Bronchial epithelial cell (primary cell): ENCODE data around the gene LHX6. TPM values are rescaled to one million over a fixed set of nuclear protein-coding genes. Genes with fewer than 3 reads are reported as not detected.
A peak's percentile ranks its signal among the peaks of the same experiment; 100 is the strongest.

Experiments
- DNase-seq: peaks from one replicate; pipeline ENCODE4 v3.0.0-alpha.2; 2010; ENCODE audit warnings: low read depth
- FAIRE-seq: peaks from 2 replicates; lab custom pipeline; 2011; peaks lifted over from hg19 to GRCh38; lab: Jason Lieb, UNC
- H3K27me3 ChIP-seq: 2 replicates; pipeline ENCODE4 v1.5.1; 2011; ENCODE audit warnings: low read length; ENCODE audit not compliant: control insufficient read depth, insufficient read depth
- H3K36me3 ChIP-seq: 2 replicates; pipeline ENCODE4 v1.5.1; 2011; ENCODE audit warnings: low read length; ENCODE audit not compliant: control insufficient read depth, insufficient read depth
- H3K4me3 ChIP-seq: 2 replicates; pipeline ENCODE4 v1.5.1; 2011; ENCODE audit warnings: mild to moderate bottlenecking, low read depth, low read length, control low read depth
- total RNA-seq: library from RNA; depleted of rRNA; stranded (reverse); fragments of >200 nt; gene quantifications from 2 replicates; pipeline ENCODE4 v1.2.1, GENCODE V29; 2014
- TF ChIP-seq, protein P1 (sequence below): IDR thresholded peaks from 2 replicates; pipeline ENCODE4 v1.5.1; 2011; ENCODE audit warnings: mild to moderate bottlenecking, moderate library complexity, low read length, control low read depth, inconsistent platforms; ENCODE audit not compliant: insufficient read depth, severe bottlenecking

LHX6 gene
- total RNA-seq, 1 donor from 2014 or later, result 0.26 TPM

DNA sequence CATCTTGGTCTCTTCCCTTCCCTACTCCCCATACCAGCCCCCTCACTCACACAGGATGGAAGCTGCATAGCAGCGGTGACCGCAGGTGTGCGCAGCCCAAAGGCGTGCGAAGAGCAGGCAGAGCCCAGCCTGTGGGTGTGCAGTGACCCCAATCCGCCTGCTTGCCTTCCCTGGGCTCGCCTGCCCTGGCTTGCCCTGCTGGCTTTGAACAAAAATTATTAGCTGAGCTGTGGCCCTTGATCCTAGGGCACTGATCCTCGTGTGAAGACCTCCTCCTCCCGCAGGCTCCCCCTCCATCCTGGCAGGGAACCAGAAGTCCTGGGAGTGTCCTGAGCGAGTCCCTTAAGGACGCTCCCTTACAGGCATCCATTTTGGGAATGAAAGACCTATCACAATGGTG lies 37.2 kb downstream of the LHX6 start:
- TF ChIP-seq, protein P1, sequence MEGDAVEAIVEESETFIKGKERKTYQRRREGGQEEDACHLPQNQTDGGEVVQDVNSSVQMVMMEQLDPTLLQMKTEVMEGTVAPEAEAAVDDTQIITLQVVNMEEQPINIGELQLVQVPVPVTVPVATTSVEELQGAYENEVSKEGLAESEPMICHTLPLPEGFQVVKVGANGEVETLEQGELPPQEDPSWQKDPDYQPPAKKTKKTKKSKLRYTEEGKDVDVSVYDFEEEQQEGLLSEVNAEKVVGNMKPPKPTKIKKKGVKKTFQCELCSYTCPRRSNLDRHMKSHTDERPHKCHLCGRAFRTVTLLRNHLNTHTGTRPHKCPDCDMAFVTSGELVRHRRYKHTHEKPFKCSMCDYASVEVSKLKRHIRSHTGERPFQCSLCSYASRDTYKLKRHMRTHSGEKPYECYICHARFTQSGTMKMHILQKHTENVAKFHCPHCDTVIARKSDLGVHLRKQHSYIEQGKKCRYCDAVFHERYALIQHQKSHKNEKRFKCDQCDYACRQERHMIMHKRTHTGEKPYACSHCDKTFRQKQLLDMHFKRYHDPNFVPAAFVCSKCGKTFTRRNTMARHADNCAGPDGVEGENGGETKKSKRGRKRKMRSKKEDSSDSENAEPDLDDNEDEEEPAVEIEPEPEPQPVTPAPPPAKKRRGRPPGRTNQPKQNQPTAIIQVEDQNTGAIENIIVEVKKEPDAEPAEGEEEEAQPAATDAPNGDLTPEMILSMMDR, result no peak
- Histone ChIP-seq H3K27me3 (no peaks in the 10 kb centered on the region), H3K4me3 (no peak overlapping the region), H3K36me3 (no peaks in the 10 kb centered on the region)
- FAIRE-seq, result no peak
- DNase-seq, result peak; percentile 62

DNA sequence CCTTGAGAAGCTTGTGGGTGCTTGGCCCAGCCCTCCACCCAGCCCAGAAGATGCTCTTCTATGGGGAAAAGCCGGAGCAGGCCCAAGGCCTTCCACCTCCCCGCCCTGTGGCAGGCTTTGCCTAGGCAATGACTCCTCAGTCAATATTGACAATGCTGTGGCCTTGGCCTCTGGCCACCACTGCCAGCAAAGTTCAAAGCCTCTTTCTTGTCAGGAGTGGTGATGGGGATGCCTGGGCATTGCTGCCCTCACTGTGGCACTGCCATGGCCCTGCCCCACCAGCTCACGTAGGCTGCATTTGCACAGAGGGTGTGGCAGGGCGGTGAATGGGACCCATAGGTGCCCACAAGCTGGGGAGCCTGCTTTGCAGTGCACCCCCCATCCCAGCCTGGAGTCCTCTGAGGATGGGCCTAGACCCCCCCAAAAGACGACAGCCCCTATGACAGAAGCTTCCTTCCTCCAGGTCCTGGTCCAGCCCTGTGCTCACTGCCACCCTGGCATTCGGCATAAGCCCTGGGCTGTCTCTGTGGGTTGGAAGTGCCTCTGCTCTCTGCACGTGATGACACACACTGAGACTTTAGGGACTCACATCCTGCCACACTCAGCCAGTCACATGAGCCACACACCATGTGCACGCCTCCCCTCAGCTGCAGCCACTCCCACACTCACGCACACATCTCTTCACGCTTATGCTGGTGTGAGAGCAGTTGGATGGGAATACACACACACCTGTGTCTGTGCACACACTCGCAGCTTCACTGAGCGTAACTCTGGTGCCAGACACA lies 38.0 kb downstream of the LHX6 start:
- TF ChIP-seq, protein P1, result no peak
- FAIRE-seq, result peak; percentile 79
- DNase-seq, result peak; percentile 50
- Histone ChIP-seq H3K36me3 (no peaks in the 10 kb centered on the region), H3K27me3 (no peaks in the 10 kb centered on the region), H3K4me3 (no peak overlapping the region)

GRCh38 chr9:122188369-122188768 lies 40.4 kb downstream of the LHX6 start:
- Histone ChIP-seq H3K4me3 (no peak overlapping the region), H3K27me3 (peaks cover 2% of the 10 kb centered on the region), H3K36me3 (no peaks in the 10 kb centered on the region)
- FAIRE-seq, result no peak
- TF ChIP-seq, protein P1, result no peak
- DNase-seq, result no peak

GRCh38 chr9:122186777-122187470 lies 41.8 kb downstream of the LHX6 start:
- DNase-seq (no peak), FAIRE-seq (no peak)
- no peaks in the 10 kb centered on the region for H3K36me3 ChIP-seq
- TF ChIP-seq, protein P1, result no peak
- H3K4me3 ChIP-seq, result no peak overlapping the region
- peaks cover 7% of the 10 kb centered on the region for H3K27me3 ChIP-seq

DNA sequence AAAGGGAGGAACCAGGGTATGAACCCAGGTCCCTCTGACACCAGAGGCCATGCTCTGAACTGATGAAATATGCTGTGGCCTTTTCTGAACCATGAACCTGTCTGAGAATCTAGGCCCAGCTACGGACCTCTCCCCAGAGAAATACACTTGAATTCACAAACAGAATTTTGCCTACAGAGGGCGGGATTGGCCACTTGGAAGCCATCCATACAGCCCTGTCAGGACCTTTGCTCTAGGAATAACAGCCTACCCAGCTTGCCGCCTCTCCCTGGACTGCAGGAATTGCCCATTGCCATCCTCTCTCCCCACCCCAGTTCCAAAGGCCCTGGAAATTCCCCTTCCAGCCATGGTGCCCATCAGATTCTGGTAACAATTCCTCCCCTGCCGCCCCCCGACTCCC lies 42.5 kb downstream of the LHX6 start:
- H3K27me3 ChIP-seq, result peaks cover 7% of the 10 kb centered on the region
- FAIRE-seq, result no peak

More for the DNA sequence above, 42.5 kb downstream of the LHX6 start:
- TF ChIP-seq, protein P1, result no peak
- Histone ChIP-seq H3K36me3 (no peaks in the 10 kb centered on the region), H3K4me3 (no peak overlapping the region)
- no peak for DNase-seq
